ENCODE measurements around the gene FMN2.

DNA sequence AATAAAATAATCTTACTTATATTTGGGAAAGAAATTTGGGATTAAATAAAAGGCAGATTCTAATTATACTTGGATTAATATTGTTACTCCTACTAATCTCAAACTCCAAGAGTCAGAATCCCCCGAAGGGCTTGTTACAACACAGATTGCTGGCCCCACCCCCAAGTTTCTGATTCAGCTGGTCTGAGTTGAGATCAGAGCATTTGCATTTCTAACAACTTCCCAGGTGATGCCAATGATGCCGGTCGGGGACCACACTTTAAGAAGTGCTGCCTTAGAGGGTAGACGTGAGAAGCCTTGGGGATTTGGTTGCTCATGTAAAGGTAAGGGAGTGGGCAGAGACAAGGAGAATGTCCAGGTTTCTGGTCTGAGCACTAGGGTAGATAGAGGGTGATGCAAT, 47.2 kb downstream of the FMN2 start:
- TF ChIP-seq, protein P1, sequence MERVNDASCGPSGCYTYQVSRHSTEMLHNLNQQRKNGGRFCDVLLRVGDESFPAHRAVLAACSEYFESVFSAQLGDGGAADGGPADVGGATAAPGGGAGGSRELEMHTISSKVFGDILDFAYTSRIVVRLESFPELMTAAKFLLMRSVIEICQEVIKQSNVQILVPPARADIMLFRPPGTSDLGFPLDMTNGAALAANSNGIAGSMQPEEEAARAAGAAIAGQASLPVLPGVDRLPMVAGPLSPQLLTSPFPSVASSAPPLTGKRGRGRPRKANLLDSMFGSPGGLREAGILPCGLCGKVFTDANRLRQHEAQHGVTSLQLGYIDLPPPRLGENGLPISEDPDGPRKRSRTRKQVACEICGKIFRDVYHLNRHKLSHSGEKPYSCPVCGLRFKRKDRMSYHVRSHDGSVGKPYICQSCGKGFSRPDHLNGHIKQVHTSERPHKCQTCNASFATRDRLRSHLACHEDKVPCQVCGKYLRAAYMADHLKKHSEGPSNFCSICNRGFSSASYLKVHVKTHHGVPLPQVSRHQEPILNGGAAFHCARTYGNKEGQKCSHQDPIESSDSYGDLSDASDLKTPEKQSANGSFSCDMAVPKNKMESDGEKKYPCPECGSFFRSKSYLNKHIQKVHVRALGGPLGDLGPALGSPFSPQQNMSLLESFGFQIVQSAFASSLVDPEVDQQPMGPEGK (CRISPR knock-in tag; IDR thresholded peaks at IDR 0.05; ENCODE audit: borderline replicate concordance): no peak
- TF ChIP-seq, protein P2, sequence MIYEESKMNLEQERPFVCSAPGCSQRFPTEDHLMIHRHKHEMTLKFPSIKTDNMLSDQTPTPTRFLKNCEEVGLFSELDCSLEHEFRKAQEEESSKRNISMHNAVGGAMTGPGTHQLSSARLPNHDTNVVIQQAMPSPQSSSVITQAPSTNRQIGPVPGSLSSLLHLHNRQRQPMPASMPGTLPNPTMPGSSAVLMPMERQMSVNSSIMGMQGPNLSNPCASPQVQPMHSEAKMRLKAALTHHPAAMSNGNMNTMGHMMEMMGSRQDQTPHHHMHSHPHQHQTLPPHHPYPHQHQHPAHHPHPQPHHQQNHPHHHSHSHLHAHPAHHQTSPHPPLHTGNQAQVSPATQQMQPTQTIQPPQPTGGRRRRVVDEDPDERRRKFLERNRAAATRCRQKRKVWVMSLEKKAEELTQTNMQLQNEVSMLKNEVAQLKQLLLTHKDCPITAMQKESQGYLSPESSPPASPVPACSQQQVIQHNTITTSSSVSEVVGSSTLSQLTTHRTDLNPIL (CRISPR knock-in tag; IDR thresholded peaks at IDR 0.05; ENCODE audit: low read depth): no peak
- TF ChIP-seq, protein P3, sequence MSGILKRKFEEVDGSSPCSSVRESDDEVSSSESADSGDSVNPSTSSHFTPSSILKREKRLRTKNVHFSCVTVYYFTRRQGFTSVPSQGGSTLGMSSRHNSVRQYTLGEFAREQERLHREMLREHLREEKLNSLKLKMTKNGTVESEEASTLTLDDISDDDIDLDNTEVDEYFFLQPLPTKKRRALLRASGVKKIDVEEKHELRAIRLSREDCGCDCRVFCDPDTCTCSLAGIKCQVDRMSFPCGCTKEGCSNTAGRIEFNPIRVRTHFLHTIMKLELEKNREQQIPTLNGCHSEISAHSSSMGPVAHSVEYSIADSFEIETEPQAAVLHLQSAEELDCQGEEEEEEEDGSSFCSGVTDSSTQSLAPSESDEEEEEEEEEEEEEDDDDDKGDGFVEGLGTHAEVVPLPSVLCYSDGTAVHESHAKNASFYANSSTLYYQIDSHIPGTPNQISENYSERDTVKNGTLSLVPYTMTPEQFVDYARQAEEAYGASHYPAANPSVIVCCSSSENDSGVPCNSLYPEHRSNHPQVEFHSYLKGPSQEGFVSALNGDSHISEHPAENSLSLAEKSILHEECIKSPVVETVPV (CRISPR knock-in tag; IDR thresholded peaks at IDR 0.05): no peak
- no peak for TF ChIP-seq SNAI2 (CRISPR knock-in tag; IDR thresholded peaks at IDR 0.05)
- TF ChIP-seq ZNF565 (CRISPR knock-in tag; conservative IDR thresholded peaks at IDR 0.05; ENCODE audit: low read depth): no peak
- TF ChIP-seq, protein P4, sequence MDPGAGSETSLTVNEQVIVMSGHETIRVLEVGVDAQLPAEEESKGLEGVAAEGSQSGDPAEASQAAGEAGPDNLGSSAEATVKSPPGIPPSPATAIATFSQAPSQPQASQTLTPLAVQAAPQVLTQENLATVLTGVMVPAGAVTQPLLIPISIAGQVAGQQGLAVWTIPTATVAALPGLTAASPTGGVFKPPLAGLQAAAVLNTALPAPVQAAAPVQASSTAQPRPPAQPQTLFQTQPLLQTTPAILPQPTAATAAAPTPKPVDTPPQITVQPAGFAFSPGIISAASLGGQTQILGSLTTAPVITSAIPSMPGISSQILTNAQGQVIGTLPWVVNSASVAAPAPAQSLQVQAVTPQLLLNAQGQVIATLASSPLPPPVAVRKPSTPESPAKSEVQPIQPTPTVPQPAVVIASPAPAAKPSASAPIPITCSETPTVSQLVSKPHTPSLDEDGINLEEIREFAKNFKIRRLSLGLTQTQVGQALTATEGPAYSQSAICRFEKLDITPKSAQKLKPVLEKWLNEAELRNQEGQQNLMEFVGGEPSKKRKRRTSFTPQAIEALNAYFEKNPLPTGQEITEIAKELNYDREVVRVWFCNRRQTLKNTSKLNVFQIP (CRISPR knock-in tag; IDR thresholded peaks at IDR 0.05; ENCODE audit: borderline replicate concordance, low read depth): no peak
- no peak for TF ChIP-seq TCF4 (CRISPR knock-in tag; IDR thresholded peaks at IDR 0.05; ENCODE audit: borderline replicate concordance)
